HCT116 (cell line): ENCODE measurements around the gene SQSTM1. TPM values are rescaled to one million over a fixed set of nuclear protein-coding genes. Genes with fewer than 3 reads are reported as not detected.

ENCODE experiments used
- ATAC-seq: fragments of 200-7000 bp; cut with Tn5 transposase; 2 replicates; pipeline ENCODE4 v1.9.1; 2020; ENCODE audit warnings: mild to moderate bottlenecking, moderate library complexity
- BruUV-seq: library from RNA; stranded (reverse); fragments of 400-500 nt; replicated peaks from 2 replicates; lab custom pipeline; 2021; lab: Mats Ljungman, UMichigan
- CTCF ChIA-PET: fragments of 300-600 bp; sonication (Branson Sonifier 250); formaldehyde crosslinking; loops from one replicate; lab custom pipeline; 2021; ENCODE audit warnings: antibody characterized with exemption; lab: Charles Lee
- POLR2A ChIA-PET: fragments of 300-600, 350-600 bp; sonication (Branson Sonifier 250); formaldehyde crosslinking; loops from one replicate; lab custom pipeline; 2021; ENCODE audit warnings: antibody characterized with exemption; lab: Charles Lee
- RAD21 ChIA-PET, 2 experiments: fragments of 300-600 bp; sonication (Branson Sonifier 250); formaldehyde crosslinking; loops; one replicate each; lab custom pipeline; 2023; ENCODE audit warnings: low total read pairs in 2 of 2; ENCODE audit not compliant: uncharacterized antibody in 2 of 2, unreplicated experiment in 2 of 2, low non-redundant PET in 1 of 2; lab: Charles Lee
- DNase-seq: peaks from one replicate; pipeline ENCODE4 v3.0.0-alpha.2; 2010; ENCODE audit warnings: low read depth, low spot score
- H2AFZ ChIP-seq: fragments of 200-600 bp; shearing (Covaris generic), sonication (generic); 2 replicates; pipeline ENCODE4 v1.6.1; 2017; ENCODE audit warnings: low read depth, mixed run types, mixed read lengths, antibody characterized with exemption, low read length; ENCODE audit not compliant: poor library complexity, severe bottlenecking
- H3K27ac ChIP-seq: 2 replicates; pipeline ENCODE4 v1.5.1; 2012; ENCODE audit warnings: low read depth, low read length
- H3K27me3 ChIP-seq: fragments of 200-600 bp; sonication (generic); 2 replicates; pipeline ENCODE4 v1.6.1; 2016; ENCODE audit warnings: mixed run types, low read length, mixed read lengths; ENCODE audit not compliant: insufficient read depth
- H3K36me3 ChIP-seq, 2 experiments: fragments of 200-500 bp in 1 of 2; fragments of 200-600 bp in 1 of 2; sonication (Bioruptor generic) in 1 of 2; sonication (generic) in 1 of 2; 2 replicates each; pipeline versions ENCODE4 v1.5.1 to v1.6.1; 2014 to 2016; ENCODE audit warnings: low read length in 2 of 2, inconsistent platforms in 1 of 2, mixed read lengths in 1 of 2, mixed run types in 1 of 2; ENCODE audit not compliant: insufficient read depth in 2 of 2, control insufficient read depth in 1 of 2
- H3K4me1 ChIP-seq, 2 experiments: fragments of 200-600 bp in 1 of 2; sonication (generic) in 1 of 2; 2 replicates each; pipeline versions ENCODE4 v1.5.1 to v1.6.1; 2012 to 2017; ENCODE audit warnings: low read length in 2 of 2, inconsistent platforms in 1 of 2, mild to moderate bottlenecking in 1 of 2, mixed read lengths in 1 of 2, mixed run types in 1 of 2, moderate library complexity in 1 of 2; ENCODE audit not compliant: insufficient read depth in 2 of 2, control insufficient read depth in 1 of 2
- H3K4me2 ChIP-seq: fragments of 200-600 bp; sonication (generic); 2 replicates; pipeline ENCODE4 v1.6.1; 2017; ENCODE audit warnings: mixed run types, low read length, mixed read lengths
- H3K4me3 ChIP-seq, 2 experiments: fragments of 200-600 bp in 1 of 2; sonication (generic) in 1 of 2; replicated peaks in 1 of 2; 2 replicates each; pipeline ENCODE4 v1.5.1; 2011 to 2016; ENCODE audit warnings: low read length in 2 of 2, control low read depth in 1 of 2, low read depth in 1 of 2, mild to moderate bottlenecking in 1 of 2, mixed read lengths in 1 of 2, mixed run types in 1 of 2
- H3K79me2 ChIP-seq: fragments of 200-600 bp; sonication (generic); 2 replicates; pipeline ENCODE4 v1.6.1; 2017; ENCODE audit warnings: mild to moderate bottlenecking, mixed run types, low read length, moderate library complexity, mixed read lengths; ENCODE audit not compliant: insufficient read depth
- H3K9ac ChIP-seq: fragments of 200-600 bp; sonication (generic); 2 replicates; pipeline ENCODE4 v1.6.1; 2016; ENCODE audit warnings: low read length, mixed read lengths
- H3K9me2 ChIP-seq: fragments of 200-600 bp; sonication (generic), shearing (Covaris generic); 2 replicates; pipeline ENCODE4 v1.6.1; 2017; ENCODE audit warnings: mixed run types, mild to moderate bottlenecking, moderate library complexity; ENCODE audit not compliant: insufficient read depth
- H3K9me3 ChIP-seq, 2 experiments: fragments of 200-500 bp in 1 of 2; fragments of 200-600 bp in 1 of 2; sonication (Bioruptor generic) in 1 of 2; sonication (generic) in 1 of 2; 2 replicates each; pipeline ENCODE4 v1.6.1; 2014 to 2017; ENCODE audit warnings: low read length in 2 of 2, mixed read lengths in 2 of 2, inconsistent platforms in 1 of 2, low read depth in 1 of 2, mild to moderate bottlenecking in 1 of 2, mixed run types in 1 of 2, moderate library complexity in 1 of 2; ENCODE audit not compliant: control insufficient read depth in 1 of 2, insufficient read depth in 1 of 2
- H4K20me1 ChIP-seq: fragments of 200-600 bp; sonication (generic), shearing (Covaris generic); 2 replicates; pipeline ENCODE4 v1.6.1; 2017; ENCODE audit warnings: mixed run types, mild to moderate bottlenecking, moderate library complexity; ENCODE audit not compliant: insufficient read depth
- EGR1 ChIP-seq: IDR thresholded peaks from 2 replicates; pipeline ENCODE4 v1.6.1; 2012; ENCODE audit warnings: low read depth
- ELF1 ChIP-seq: IDR thresholded peaks from 2 replicates; pipeline ENCODE4 v1.6.1; 2012; ENCODE audit warnings: low read depth, borderline replicate concordance
- FOSL1 ChIP-seq: IDR thresholded peaks from 2 replicates; pipeline ENCODE4 v1.6.1; 2012; ENCODE audit warnings: low read depth
- JUND ChIP-seq: IDR thresholded peaks from 2 replicates; pipeline ENCODE4 v1.6.1; 2012
- TCF7L2 ChIP-seq: IDR thresholded peaks from 2 replicates; pipeline ENCODE4 v1.7.0; 2011; ENCODE audit warnings: borderline replicate concordance, inconsistent platforms; ENCODE audit not compliant: insufficient read depth, insufficient read length; ENCODE audit errors: extremely low read depth
- YY1 ChIP-seq: IDR thresholded peaks from 2 replicates; pipeline ENCODE4 v1.6.1; 2011; ENCODE audit warnings: low read length, low read depth, moderate library complexity, mild to moderate bottlenecking; ENCODE audit not compliant: insufficient replicate concordance; ENCODE audit errors: extremely low read depth
- intact Hi-C: fragments of 100-400 bp; cut with micrococcal nuclease; formaldehyde crosslinking; loops from 2 replicates; pipeline ENCODE4 v1.10.0; 2022
- total RNA-seq: library from RNA; stranded (reverse); gene quantifications from one replicate; pipeline ENCODE4 v1.2.1, GENCODE V29; 2021; ENCODE audit not compliant: unreplicated experiment
- TF ChIP-seq, protein P1 (sequence below), 3 experiments: fragments of 200-600 bp in 1 of 3; sonication (generic) in 1 of 3; IDR thresholded peaks in 2 of 3; conservative IDR thresholded peaks in 1 of 3; 2 replicates each; pipeline ENCODE4 v1.5.1; 2012 to 2017; ENCODE audit warnings: low read depth in 2 of 3, low read length in 2 of 3, antibody characterized with exemption in 1 of 3, borderline replicate concordance in 1 of 3, control low read depth in 1 of 3, mild to moderate bottlenecking in 1 of 3, mixed read lengths in 1 of 3, mixed run types in 1 of 3, moderate library complexity in 1 of 3; ENCODE audit not compliant: insufficient read depth in 1 of 3
- TF ChIP-seq, protein P2 (sequence below): IDR thresholded peaks from 2 replicates; pipeline ENCODE4 v1.6.1; 2012

The SQSTM1 gene
- total RNA-seq, 1 experiment from 2014 or later: 299 TPM

DNA sequence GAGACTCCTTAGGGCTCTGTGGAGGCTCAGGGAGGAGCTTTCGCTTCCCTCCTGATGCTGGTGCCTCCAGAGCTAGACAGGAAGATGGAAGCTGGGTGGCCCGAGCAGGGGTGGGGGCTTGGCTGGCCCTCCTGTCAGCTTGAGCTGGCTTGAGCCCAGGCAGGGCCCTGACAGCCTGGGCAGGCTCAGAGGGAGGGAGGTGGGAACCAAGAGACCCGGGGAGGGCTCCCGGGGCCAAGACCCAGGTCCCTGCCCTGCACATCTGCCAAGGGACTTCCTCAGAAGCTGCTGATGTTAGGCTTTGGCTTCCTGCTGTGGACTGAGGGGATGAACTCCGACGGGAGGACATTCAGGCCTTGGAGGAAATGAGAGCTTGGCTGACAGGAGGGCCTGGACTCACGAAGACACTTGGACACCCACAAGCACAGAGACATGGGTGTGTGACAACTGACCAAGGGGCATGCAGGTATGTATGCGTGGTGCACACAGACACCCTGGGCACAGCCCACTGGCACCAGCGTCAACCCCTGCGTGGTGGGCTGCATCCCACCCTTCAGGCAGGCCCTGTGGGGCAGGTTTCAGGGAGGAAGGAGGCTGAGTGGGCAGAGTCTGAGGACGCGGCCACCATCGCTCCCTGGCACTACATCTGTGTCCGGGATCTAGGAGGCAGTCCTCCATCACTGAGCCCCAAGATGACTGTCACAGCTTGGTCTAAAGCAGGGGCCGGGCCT is 28.7 kb upstream of the SQSTM1 start:
- Histone ChIP-seq H3K9ac (no peak overlapping the region), H3K27me3 (no peaks in the 10 kb centered on the region), H3K4me1 (peaks cover 9 to 19% of the 10 kb centered on the region in 2 experiments; a peak in 3 of 4 replicates), H3K4me3 (no peak overlapping the region), H3K27ac (no peak overlapping the region), H3K36me3 (0 out of 4 replicates have a peak, but pooled peaks cover 0 to 1% of the 10 kb centered on the region in 2 experiments), H2AFZ (no peak overlapping the region), H4K20me1 (no peaks in the 10 kb centered on the region), H3K4me2 (no peak overlapping the region), H3K9me2 (no peaks in the 10 kb centered on the region), H3K79me2 (peaks cover 11% of the 10 kb centered on the region; the same call in 1 of the 2 replicates), H3K9me3 (no peaks in the 10 kb centered on the region)
- TF ChIP-seq, protein P1, sequence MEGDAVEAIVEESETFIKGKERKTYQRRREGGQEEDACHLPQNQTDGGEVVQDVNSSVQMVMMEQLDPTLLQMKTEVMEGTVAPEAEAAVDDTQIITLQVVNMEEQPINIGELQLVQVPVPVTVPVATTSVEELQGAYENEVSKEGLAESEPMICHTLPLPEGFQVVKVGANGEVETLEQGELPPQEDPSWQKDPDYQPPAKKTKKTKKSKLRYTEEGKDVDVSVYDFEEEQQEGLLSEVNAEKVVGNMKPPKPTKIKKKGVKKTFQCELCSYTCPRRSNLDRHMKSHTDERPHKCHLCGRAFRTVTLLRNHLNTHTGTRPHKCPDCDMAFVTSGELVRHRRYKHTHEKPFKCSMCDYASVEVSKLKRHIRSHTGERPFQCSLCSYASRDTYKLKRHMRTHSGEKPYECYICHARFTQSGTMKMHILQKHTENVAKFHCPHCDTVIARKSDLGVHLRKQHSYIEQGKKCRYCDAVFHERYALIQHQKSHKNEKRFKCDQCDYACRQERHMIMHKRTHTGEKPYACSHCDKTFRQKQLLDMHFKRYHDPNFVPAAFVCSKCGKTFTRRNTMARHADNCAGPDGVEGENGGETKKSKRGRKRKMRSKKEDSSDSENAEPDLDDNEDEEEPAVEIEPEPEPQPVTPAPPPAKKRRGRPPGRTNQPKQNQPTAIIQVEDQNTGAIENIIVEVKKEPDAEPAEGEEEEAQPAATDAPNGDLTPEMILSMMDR (IDR thresholded peaks at IDR 0.05 in 2 of 3, conservative IDR thresholded peaks at IDR 0.05 in 1 of 3; ENCODE audit: borderline replicate concordance in 1 of 3, insufficient read depth in 1 of 3, low read depth in 2 of 3, low read length in 2 of 3): no peak
- TF ChIP-seq YY1: no peak
- no peak for TF ChIP-seq ELF1
- TF ChIP-seq JUND: no peak
- TF ChIP-seq FOSL1: no peak
- no peak for TF ChIP-seq TCF7L2
- TF ChIP-seq, protein P2, sequence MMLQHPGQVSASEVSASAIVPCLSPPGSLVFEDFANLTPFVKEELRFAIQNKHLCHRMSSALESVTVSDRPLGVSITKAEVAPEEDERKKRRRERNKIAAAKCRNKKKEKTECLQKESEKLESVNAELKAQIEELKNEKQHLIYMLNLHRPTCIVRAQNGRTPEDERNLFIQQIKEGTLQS: no peak
- TF ChIP-seq EGR1: no peak
- no peak for ATAC-seq
- no TSS peak for BruUV-seq
- intact Hi-C loops: no loop called here
- no peak for DNase-seq
- RAD21 ChIA-PET: no interaction called here
- POLR2A ChIA-PET: no interaction called here
- CTCF ChIA-PET: no interaction called here
